Measurements from ENCODE around the gene KIF26B.

The KIF26B gene

DNA sequence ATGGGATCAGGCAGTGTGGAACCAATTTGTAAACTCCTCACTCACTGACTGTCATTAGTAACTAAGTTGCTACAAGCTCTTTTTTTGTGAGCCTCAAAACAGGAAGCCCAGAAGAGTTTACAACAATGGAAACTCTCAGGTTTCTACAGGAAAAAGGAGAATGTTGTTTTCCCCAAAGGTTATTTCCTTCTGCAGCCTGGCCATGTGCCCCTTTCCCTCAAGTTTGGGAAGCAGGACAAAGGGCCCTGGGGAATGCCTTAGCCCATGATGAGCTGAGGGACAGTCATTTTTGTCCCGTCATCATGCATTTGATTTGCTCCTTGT lies 395.9 kb downstream of the KIF26B start:
- Histone ChIP-seq H3K9me3 (ENCODE audit: control insufficient read depth, insufficient read depth, low read depth, low read length) (no peaks in the 10 kb centered on the region), H3K9ac (ENCODE audit: low read length) (no peak overlapping the region), H3K4me3 (ENCODE audit: low read depth, low read length) (no peak overlapping the region), H3K27me3 (ENCODE audit: control insufficient read depth, insufficient read depth, low read length) (no peaks in the 10 kb centered on the region), H3K36me3 (ENCODE audit: control insufficient read depth, insufficient read depth, low read length) (no peaks in the 10 kb centered on the region), H3K27ac (ENCODE audit: low read depth, low read length) (no peak overlapping the region), H3K4me1 (ENCODE audit: control insufficient read depth, insufficient read depth, low read length) (peaks cover 18% of the 10 kb centered on the region)

DNA sequence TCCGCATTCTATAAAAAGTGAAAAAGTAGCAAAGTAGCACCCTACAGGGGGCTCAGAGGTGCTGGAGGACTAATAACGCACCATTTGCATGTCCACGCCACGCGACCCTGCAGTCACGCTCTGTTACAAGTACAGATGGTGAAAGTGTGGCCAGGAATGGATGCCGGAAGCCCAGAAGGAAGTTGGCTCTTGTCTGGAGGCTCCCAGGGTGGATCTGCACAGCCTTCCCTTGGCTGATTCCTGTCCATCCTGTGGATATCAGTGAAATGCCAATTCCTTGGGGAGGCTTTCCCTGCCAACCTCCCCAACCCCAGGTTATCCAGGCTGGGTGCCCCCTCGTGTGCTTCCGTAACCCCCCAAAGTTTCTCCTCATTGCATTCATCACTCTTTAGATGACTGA lies 396.8 kb downstream of the KIF26B start:
- Histone ChIP-seq H3K27me3 (ENCODE audit: control insufficient read depth, insufficient read depth, low read length) (no peaks in the 10 kb centered on the region), H3K4me3 (ENCODE audit: low read depth, low read length) (no peak overlapping the region), H3K36me3 (ENCODE audit: control insufficient read depth, insufficient read depth, low read length) (no peaks in the 10 kb centered on the region), H3K9ac (ENCODE audit: low read length) (no peak overlapping the region), H3K9me3 (ENCODE audit: control insufficient read depth, insufficient read depth, low read depth, low read length) (no peaks in the 10 kb centered on the region), H3K27ac (ENCODE audit: low read depth, low read length) (no peak overlapping the region), H3K4me1 (ENCODE audit: control insufficient read depth, insufficient read depth, low read length) (peaks cover 18% of the 10 kb centered on the region)

DNA sequence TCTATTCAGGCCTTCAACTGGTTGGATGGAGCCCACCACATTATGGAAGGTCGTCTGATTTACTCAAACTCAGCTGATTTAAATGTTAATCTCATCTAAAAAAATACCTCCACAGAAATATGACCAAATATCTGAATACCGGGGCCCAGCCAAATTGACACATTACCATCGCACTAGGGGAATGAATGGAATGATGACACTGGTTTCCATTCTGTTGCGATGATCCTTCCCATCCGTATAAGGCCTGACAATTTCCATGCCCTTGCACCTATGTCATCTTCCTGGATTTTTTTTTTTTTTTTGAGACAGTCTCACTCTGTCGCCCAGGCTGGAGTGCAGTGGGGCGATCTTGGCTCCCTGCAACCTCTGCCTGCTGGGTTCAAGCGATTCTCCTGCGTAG lies 397.5 kb downstream of the KIF26B start:
- H3K9me3 ChIP-seq (ENCODE audit: control insufficient read depth, insufficient read depth, low read depth, low read length): no peaks in the 10 kb centered on the region
- no peaks in the 10 kb centered on the region for H3K27me3 ChIP-seq (ENCODE audit: control insufficient read depth, insufficient read depth, low read length)
- H3K4me1 ChIP-seq (ENCODE audit: control insufficient read depth, insufficient read depth, low read length): peaks cover 18% of the 10 kb centered on the region

DNA sequence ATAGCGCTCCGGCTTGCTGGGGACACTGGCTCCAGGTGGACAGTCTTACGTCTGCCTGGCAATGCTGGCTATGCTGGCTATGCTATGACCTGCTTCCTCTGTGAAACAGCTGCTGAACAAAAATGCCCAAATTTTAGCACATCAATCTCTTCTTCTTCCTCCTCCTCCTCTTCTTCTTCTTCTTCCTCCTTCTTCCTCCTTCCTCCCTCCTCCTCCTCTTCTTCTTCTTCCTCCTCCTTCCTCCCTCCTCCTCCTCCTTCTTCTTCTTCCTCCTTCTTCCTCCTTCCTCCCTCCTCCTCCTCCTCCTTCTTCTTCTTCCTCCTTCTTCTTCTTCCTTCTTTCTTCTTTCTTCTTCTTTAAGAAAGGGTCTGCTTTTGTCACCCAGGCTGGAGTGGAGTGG lies 401.3 kb downstream of the KIF26B start:
- H3K4me3 ChIP-seq (ENCODE audit: low read depth, low read length): no peak overlapping the region
- H3K9me3 ChIP-seq (ENCODE audit: control insufficient read depth, insufficient read depth, low read depth, low read length): no peaks in the 10 kb centered on the region
- H3K36me3 ChIP-seq (ENCODE audit: control insufficient read depth, insufficient read depth, low read length): no peaks in the 10 kb centered on the region
- H3K27ac ChIP-seq (ENCODE audit: low read depth, low read length): no peak overlapping the region
- H3K9ac ChIP-seq (ENCODE audit: low read length): no peak overlapping the region
- H3K27me3 ChIP-seq (ENCODE audit: control insufficient read depth, insufficient read depth, low read length): no peaks in the 10 kb centered on the region
- H3K4me1 ChIP-seq (ENCODE audit: control insufficient read depth, insufficient read depth, low read length): peaks cover 5% of the 10 kb centered on the region

More for the DNA sequence above, 397.5 kb downstream of the KIF26B start:
- Histone ChIP-seq H3K4me3 (ENCODE audit: low read depth, low read length) (no peak overlapping the region), H3K9ac (ENCODE audit: low read length) (no peak overlapping the region), H3K27ac (ENCODE audit: low read depth, low read length) (no peak overlapping the region), H3K36me3 (ENCODE audit: control insufficient read depth, insufficient read depth, low read length) (no peaks in the 10 kb centered on the region)

DNA sequence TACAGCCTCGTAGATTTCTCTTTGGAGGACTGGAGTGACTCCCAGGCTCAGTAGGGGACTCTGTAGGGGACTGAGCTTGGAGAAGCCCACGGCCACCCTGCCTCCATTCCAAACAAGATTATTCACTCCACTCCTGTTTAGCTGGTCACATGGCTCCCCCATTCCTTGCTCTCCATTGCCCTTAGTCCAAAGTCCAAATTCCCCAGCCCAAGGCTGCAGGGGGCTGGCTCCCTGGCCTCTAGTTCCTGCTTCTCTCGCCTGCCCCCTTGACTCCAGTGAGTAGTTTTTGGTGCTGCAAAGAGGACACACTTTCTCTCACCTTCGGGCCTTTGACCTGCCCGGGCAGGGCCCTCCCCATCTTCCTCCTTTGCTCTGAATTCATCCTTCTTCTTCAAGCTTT lies 403.3 kb downstream of the KIF26B start:
- Histone ChIP-seq H3K36me3 (ENCODE audit: control insufficient read depth, insufficient read depth, low read length) (no peaks in the 10 kb centered on the region), H3K9me3 (ENCODE audit: control insufficient read depth, insufficient read depth, low read depth, low read length) (no peaks in the 10 kb centered on the region), H3K4me1 (ENCODE audit: control insufficient read depth, insufficient read depth, low read length) (peaks cover 5% of the 10 kb centered on the region), H3K4me3 (ENCODE audit: low read depth, low read length) (no peak overlapping the region), H3K27ac (ENCODE audit: low read depth, low read length) (no peak overlapping the region), H3K27me3 (ENCODE audit: control insufficient read depth, insufficient read depth, low read length) (no peaks in the 10 kb centered on the region), H3K9ac (ENCODE audit: low read length) (no peak overlapping the region)

DNA sequence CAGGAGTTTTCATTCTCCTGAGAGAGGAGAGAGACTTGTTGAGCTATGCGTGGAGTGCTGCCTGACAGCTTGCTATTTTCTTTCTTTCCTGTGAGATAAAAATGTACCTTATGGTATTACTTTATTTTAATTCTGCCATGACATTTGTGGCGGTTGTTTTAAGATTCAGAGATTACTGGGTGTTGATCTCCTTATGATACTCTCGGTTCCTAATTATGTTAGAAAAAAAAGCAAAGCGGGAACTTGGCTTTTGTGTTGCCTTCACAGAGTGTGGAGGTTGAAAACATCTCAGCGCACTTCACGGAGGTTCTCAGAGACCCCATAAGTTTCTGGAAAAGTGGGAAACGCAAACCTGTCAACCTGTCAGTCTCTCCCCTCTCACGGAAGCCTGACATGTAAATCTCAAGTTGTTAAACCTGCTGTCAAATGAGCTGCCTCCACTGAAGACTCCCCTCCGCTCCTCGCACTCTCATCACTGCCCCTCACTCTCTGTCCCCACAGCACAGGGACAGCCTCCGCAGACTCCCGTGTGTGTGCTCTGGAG lies 405.6 kb downstream of the KIF26B start:
- Histone ChIP-seq H3K4me1 (ENCODE audit: control insufficient read depth, insufficient read depth, low read length) (no peaks in the 10 kb centered on the region), H3K27ac (ENCODE audit: low read depth, low read length) (no peak overlapping the region), H3K36me3 (ENCODE audit: control insufficient read depth, insufficient read depth, low read length) (no peaks in the 10 kb centered on the region), H3K9me3 (ENCODE audit: control insufficient read depth, insufficient read depth, low read depth, low read length) (peaks cover under 1% of the 10 kb centered on the region), H3K4me3 (ENCODE audit: low read depth, low read length) (no peak overlapping the region), H3K9ac (ENCODE audit: low read length) (no peak overlapping the region), H3K27me3 (ENCODE audit: control insufficient read depth, insufficient read depth, low read length) (no peaks in the 10 kb centered on the region)

DNA sequence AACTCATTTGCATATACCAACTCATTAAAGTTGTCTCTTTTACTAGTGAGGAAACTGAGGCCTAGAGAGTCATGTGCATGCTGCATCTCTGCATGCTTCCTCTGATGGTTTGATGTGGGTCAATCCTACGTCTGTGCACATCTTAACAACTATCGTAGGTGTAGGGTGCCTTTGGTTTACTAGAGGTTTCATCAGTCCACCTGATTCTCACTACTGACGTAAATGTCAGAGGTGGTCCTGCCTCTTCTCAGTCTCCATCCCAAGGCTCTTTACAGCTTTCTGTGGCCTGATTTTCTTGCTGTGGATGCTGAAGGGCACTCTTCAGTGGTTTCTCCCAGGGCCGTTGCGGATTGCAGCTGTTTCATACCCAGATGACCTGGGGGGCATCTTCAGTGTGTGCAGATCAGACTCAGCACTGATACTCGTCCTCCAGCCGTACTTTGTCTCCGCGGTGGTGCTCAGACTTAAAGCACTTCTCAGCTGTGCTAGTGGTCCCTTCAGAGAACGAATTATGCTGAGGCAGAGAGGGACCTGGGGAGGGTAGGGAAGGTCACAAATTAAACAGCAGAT lies 407.0 kb downstream of the KIF26B start:
- Histone ChIP-seq H3K27me3 (ENCODE audit: control insufficient read depth, insufficient read depth, low read length) (no peaks in the 10 kb centered on the region), H3K4me1 (ENCODE audit: control insufficient read depth, insufficient read depth, low read length) (no peaks in the 10 kb centered on the region), H3K9ac (ENCODE audit: low read length) (no peak overlapping the region), H3K4me3 (ENCODE audit: low read depth, low read length) (no peak overlapping the region), H3K36me3 (ENCODE audit: control insufficient read depth, insufficient read depth, low read length) (no peaks in the 10 kb centered on the region), H3K9me3 (ENCODE audit: control insufficient read depth, insufficient read depth, low read depth, low read length) (peaks cover 8% of the 10 kb centered on the region), H3K27ac (ENCODE audit: low read depth, low read length) (no peak overlapping the region)

DNA sequence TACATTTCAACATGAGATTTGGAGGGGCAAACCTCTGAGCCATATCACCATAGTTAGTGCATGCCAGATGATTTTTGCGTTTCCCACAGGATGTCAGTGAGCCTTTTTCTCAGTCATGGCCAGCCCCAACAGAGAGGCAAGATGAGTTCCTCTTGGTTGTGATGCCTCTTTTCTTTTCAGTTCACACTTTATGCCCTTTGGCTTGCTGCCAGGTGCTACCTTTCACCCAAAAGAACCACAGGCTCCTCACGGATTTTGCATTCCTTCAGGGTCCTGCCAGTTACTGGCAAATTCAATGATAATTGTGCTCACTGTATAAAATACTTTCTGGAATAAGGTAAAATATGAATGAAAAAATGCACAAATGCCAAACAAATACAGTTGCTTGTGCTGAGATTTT lies 411.3 kb downstream of the KIF26B start:
- Histone ChIP-seq H3K9ac (ENCODE audit: low read length) (no peak overlapping the region), H3K4me1 (ENCODE audit: control insufficient read depth, insufficient read depth, low read length) (no peaks in the 10 kb centered on the region), H3K36me3 (ENCODE audit: control insufficient read depth, insufficient read depth, low read length) (no peaks in the 10 kb centered on the region), H3K27ac (ENCODE audit: low read depth, low read length) (no peak overlapping the region), H3K4me3 (ENCODE audit: low read depth, low read length) (no peak overlapping the region), H3K9me3 (ENCODE audit: control insufficient read depth, insufficient read depth, low read depth, low read length) (peaks cover 8% of the 10 kb centered on the region), H3K27me3 (ENCODE audit: control insufficient read depth, insufficient read depth, low read length) (no peaks in the 10 kb centered on the region)

DNA sequence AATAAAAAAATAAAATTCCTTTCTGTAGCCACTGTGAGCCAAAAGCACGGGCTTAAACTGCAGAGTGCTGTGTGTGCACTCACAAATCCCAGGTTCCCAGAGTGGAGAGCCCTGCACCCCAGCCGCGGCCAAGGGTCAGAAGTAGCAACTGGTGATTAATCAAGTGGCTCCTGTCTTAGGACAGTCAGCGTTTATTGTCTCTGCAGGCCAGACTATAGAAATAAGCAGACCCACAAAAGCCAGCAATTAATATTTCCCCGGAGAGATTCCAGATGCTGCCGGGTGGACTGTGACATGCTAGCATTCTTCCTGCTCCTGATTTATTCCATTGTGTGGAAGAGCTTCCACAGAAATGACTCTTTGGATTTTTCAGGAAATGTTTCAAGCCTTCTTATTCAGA lies 412.2 kb downstream of the KIF26B start:
- no peaks in the 10 kb centered on the region for H3K36me3 ChIP-seq (ENCODE audit: control insufficient read depth, insufficient read depth, low read length)
- H3K9me3 ChIP-seq (ENCODE audit: control insufficient read depth, insufficient read depth, low read depth, low read length): peaks cover 8% of the 10 kb centered on the region
- H3K27ac ChIP-seq (ENCODE audit: low read depth, low read length): no peak overlapping the region
- H3K4me1 ChIP-seq (ENCODE audit: control insufficient read depth, insufficient read depth, low read length): no peaks in the 10 kb centered on the region; the same call in 1 of the 2 replicates
- H3K4me3 ChIP-seq (ENCODE audit: low read depth, low read length): no peak overlapping the region
- H3K27me3 ChIP-seq (ENCODE audit: control insufficient read depth, insufficient read depth, low read length): no peaks in the 10 kb centered on the region
- H3K9ac ChIP-seq (ENCODE audit: low read length): no peak overlapping the region

DNA sequence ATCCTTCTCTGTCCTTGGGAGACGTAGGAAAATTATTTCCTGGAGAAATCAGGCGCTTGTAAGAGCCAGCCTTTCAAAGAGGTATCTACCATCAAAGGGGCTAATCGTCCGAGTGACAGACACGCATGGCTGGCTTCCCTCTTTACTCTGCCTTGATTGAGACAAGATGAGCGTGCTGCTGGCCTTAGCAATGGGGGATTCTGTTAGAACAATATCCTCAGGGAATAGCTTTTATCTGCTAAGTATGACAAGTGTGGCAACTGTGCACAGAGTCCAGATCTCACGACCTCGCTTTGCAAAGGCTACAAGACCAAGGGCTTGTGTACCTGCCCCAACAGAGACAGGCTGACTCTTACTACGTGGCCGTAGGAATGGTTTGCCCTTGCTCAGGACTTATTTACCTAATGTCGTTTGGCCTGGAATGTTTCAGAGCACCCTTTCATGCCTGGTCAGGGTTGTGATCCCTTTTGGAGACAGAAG lies 417.1 kb downstream of the KIF26B start:
- no peak overlapping the region for H3K27ac ChIP-seq (ENCODE audit: low read depth, low read length)
- no peak overlapping the region for H3K4me3 ChIP-seq (ENCODE audit: low read depth, low read length)
- no peaks in the 10 kb centered on the region for H3K9me3 ChIP-seq (ENCODE audit: control insufficient read depth, insufficient read depth, low read depth, low read length)
- no peak overlapping the region for H3K9ac ChIP-seq (ENCODE audit: low read length)
- H3K36me3 ChIP-seq (ENCODE audit: control insufficient read depth, insufficient read depth, low read length): no peaks in the 10 kb centered on the region
- H3K4me1 ChIP-seq (ENCODE audit: control insufficient read depth, insufficient read depth, low read length): peaks cover 9% of the 10 kb centered on the region; the same call in 1 of the 2 replicates
- H3K27me3 ChIP-seq (ENCODE audit: control insufficient read depth, insufficient read depth, low read length): no peaks in the 10 kb centered on the region

DNA sequence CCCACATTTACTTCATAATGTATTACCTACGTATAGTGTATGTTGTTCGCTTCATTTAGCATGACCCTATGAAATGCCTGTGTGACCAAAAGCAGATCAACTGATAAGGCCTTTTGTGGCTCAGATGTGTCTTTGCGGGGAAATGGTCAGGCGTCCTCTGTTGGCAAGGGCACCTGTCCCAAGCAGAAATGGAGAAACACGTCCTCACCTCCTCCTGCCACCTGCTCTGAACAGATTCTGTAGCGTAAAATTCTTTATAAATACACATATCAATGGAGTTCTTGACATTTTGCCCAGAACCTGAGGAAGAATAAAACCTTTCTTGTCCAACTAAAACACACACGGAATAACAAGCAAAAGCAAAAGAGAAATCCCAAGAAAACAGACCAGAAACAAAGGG lies 417.9 kb downstream of the KIF26B start:
- H3K9me3 ChIP-seq (ENCODE audit: control insufficient read depth, insufficient read depth, low read depth, low read length): no peaks in the 10 kb centered on the region
- H3K27me3 ChIP-seq (ENCODE audit: control insufficient read depth, insufficient read depth, low read length): no peaks in the 10 kb centered on the region
- no peak overlapping the region for H3K27ac ChIP-seq (ENCODE audit: low read depth, low read length)
- H3K36me3 ChIP-seq (ENCODE audit: control insufficient read depth, insufficient read depth, low read length): no peaks in the 10 kb centered on the region
- peaks cover 9% of the 10 kb centered on the region; the same call in 1 of the 2 replicates for H3K4me1 ChIP-seq (ENCODE audit: control insufficient read depth, insufficient read depth, low read length)
- H3K9ac ChIP-seq (ENCODE audit: low read length): no peak overlapping the region
- no peak overlapping the region for H3K4me3 ChIP-seq (ENCODE audit: low read depth, low read length)

Data from HUES6 (cell line).